Keratinocyte (primary cell): ENCODE results near the gene BMP7. TPM values are rescaled to one million over a fixed set of nuclear protein-coding genes. Genes with fewer than 3 reads are reported as not detected.

Source experiments
- DNase-seq: peaks from one replicate; pipeline ENCODE4 v3.0.0-alpha.2; 2011; ENCODE audit warnings: low read depth, missing footprints, low spot score
- FAIRE-seq: peaks from 2 replicates; lab custom pipeline; 2011; peaks lifted over from hg19 to GRCh38; lab: Jason Lieb, UNC
- H2AFZ ChIP-seq: 2 replicates; pipeline ENCODE4 v1.6.0; 2012; ENCODE audit warnings: low read length, control low read depth, inconsistent platforms; ENCODE audit not compliant: control insufficient read depth
- H3K27ac ChIP-seq: 2 replicates; pipeline ENCODE4 v1.5.1; 2011; ENCODE audit warnings: low read length; ENCODE audit not compliant: control insufficient read depth, insufficient read depth
- H3K27me3 ChIP-seq: 3 replicates; pipeline ENCODE4 v1.6.0; 2011; ENCODE audit warnings: low read length; ENCODE audit not compliant: control insufficient read depth, insufficient read depth; ENCODE audit errors: extremely low read depth
- H3K36me3 ChIP-seq, 2 experiments: 2 replicates in 1 of 2; 3 replicates in 1 of 2; pipeline ENCODE4 v1.5.1; 2011; ENCODE audit warnings: low read length in 2 of 2, mild to moderate bottlenecking in 1 of 2; ENCODE audit not compliant: control insufficient read depth in 2 of 2, insufficient read depth in 2 of 2; ENCODE audit errors: extremely low read depth in 1 of 2
- H3K4me1 ChIP-seq: 3 replicates; pipeline ENCODE4 v1.5.1; 2011; ENCODE audit warnings: low read length; ENCODE audit not compliant: control insufficient read depth, insufficient read depth; ENCODE audit errors: extremely low read depth
- H3K4me2 ChIP-seq: 3 replicates; pipeline ENCODE4 v1.6.0; 2011; ENCODE audit warnings: low read depth, low read length; ENCODE audit not compliant: control insufficient read depth, insufficient read depth; ENCODE audit errors: extremely low read depth
- H3K4me3 ChIP-seq, 3 experiments: fragments of 200-600 bp in 1 of 3; sonication (generic) in 1 of 3; 2 replicates in 2 of 3; 3 replicates in 1 of 3; pipeline ENCODE4 v1.5.1; 2011 to 2016; ENCODE audit warnings: low read length in 3 of 3, mild to moderate bottlenecking in 3 of 3, control low read depth in 2 of 3, inconsistent platforms in 1 of 3, low read depth in 1 of 3, mixed read lengths in 1 of 3, mixed run types in 1 of 3, moderate library complexity in 1 of 3; ENCODE audit not compliant: control insufficient read depth in 2 of 3, insufficient read depth in 2 of 3; ENCODE audit errors: extremely low read depth in 1 of 3
- H3K79me2 ChIP-seq: 2 replicates; pipeline ENCODE4 v1.6.0; 2012; ENCODE audit warnings: low read length; ENCODE audit not compliant: control insufficient read depth, insufficient read depth
- H3K9ac ChIP-seq: 3 replicates; pipeline ENCODE4 v1.6.0; 2011; ENCODE audit warnings: low read length; ENCODE audit not compliant: control insufficient read depth, insufficient read depth; ENCODE audit errors: extremely low read depth
- H3K9me1 ChIP-seq: 3 replicates; pipeline ENCODE4 v1.6.0; 2011; ENCODE audit warnings: low read length; ENCODE audit not compliant: control insufficient read depth, insufficient read depth; ENCODE audit errors: extremely low read depth
- H3K9me3 ChIP-seq: 2 replicates; pipeline ENCODE4 v1.5.1; 2012; ENCODE audit warnings: low read depth, low read length; ENCODE audit not compliant: control insufficient read depth
- H4K20me1 ChIP-seq: 3 replicates; pipeline ENCODE4 v1.6.0; 2011; ENCODE audit warnings: low read length; ENCODE audit not compliant: control insufficient read depth, insufficient read depth; ENCODE audit errors: extremely low read depth
- CTCF ChIP-seq, 3 experiments: IDR thresholded peaks in 1 of 3; conservative IDR thresholded peaks in 1 of 3; optimal IDR thresholded peaks in 1 of 3; 2 replicates in 2 of 3; 3 replicates in 1 of 3; pipeline versions ENCODE3 to v1.5.1; 2011; ENCODE audit warnings: low read length in 3 of 3, mild to moderate bottlenecking in 3 of 3, moderate library complexity in 2 of 3, control low read depth in 1 of 3, inconsistent platforms in 1 of 3; ENCODE audit not compliant: insufficient read depth in 2 of 3; ENCODE audit errors: extremely low read depth in 1 of 3
- EZH2 ChIP-seq: IDR thresholded peaks from one replicate; pipeline ENCODE4 v1.6.1; 2012; ENCODE audit warnings: inconsistent platforms, mild to moderate bottlenecking, low read length, moderate library complexity
- dilution Hi-C: fragments of 300-500 bp; cut with MboI; formaldehyde crosslinking; loops from one replicate; pipeline ENCODE4 v1.7.0; 2020; ENCODE audit warnings: low sequenced_read_pairs; ENCODE audit not compliant: extremely low pct_ligation_motif_present
- polyA plus RNA-seq, 5 experiments: library from polyadenylated mRNA; depleted of rRNA in 3 of 5; stranded (reverse) in 3 of 5; stranded (forward) in 1 of 5; unstranded in 1 of 5; fragments of >200 nt; gene quantifications; 1 replicate in 1 of 5; 2 replicates in 3 of 5; 3 replicates in 1 of 5; pipeline versions ENCODE4 v1.2.1 to v1.2.3, GENCODE V29; 2011 to 2012; ENCODE audit warnings: missing spikeins in 2 of 5, low read depth in 1 of 5, low replicate concordance in 1 of 5

BMP7 gene
- polyA plus RNA-seq, 1 donor (not counting 4 experiments of a cell fraction or from before 2014, with no cell fraction given), result 0.29 TPM

- Histone ChIP-seq H3K9me3 (no peaks in the 10 kb centered on the region), H4K20me1 (no peaks in the 10 kb centered on the region), H3K27ac (no peak overlapping the region), H3K4me2 (no peak overlapping the region), H3K79me2 (no peaks in the 10 kb centered on the region), H3K27me3 (peaks cover 8% of the 10 kb centered on the region), H3K4me1 (peaks cover 8% of the 10 kb centered on the region), H3K9ac (no peak overlapping the region), H3K9me1 (no peaks in the 10 kb centered on the region), H3K36me3 (no peaks in the 10 kb centered on the region), H3K4me3 (no peak overlapping the region), H2AFZ (no peak overlapping the region)
- no peak for FAIRE-seq
- dilution Hi-C loops, result no loop called here
- TF ChIP-seq CTCF (optimal IDR thresholded peaks at IDR 0.05 in 1 of 3, IDR thresholded peaks at IDR 0.05 in 1 of 3, conservative IDR thresholded peaks at IDR 0.05 in 1 of 3; ENCODE audit: extremely low read depth in 1 of 3, insufficient read depth in 2 of 3, low read length in 3 of 3) (no peak), EZH2 (no peak)
- no peak for DNase-seq
Measured at GRCh38 chr20:57124800-57125517, 141.5 kb downstream of the BMP7 start.

- DNase-seq (no peak), FAIRE-seq (no peak)
- Histone ChIP-seq H4K20me1 (no peaks in the 10 kb centered on the region), H3K4me1 (peaks cover 8% of the 10 kb centered on the region), H3K27ac (no peak overlapping the region), H2AFZ (no peak overlapping the region), H3K27me3 (peaks cover 8% of the 10 kb centered on the region), H3K79me2 (no peaks in the 10 kb centered on the region), H3K9me3 (no peaks in the 10 kb centered on the region), H3K4me2 (no peak overlapping the region), H3K36me3 (no peaks in the 10 kb centered on the region), H3K4me3 (no peak overlapping the region), H3K9ac (no peak overlapping the region), H3K9me1 (no peaks in the 10 kb centered on the region)
- dilution Hi-C loops, result no loop called here
- TF ChIP-seq EZH2 (no peak), CTCF (optimal IDR thresholded peaks at IDR 0.05 in 1 of 3, IDR thresholded peaks at IDR 0.05 in 1 of 3, conservative IDR thresholded peaks at IDR 0.05 in 1 of 3; ENCODE audit: extremely low read depth in 1 of 3, insufficient read depth in 2 of 3, low read length in 3 of 3) (no peak)
Measured at GRCh38 chr20:57124366-57124765, 142.1 kb downstream of the BMP7 start.
